T-cell (primary cell): ENCODE results near the gene CISTR. TPM values are rescaled to one million over a fixed set of nuclear protein-coding genes. Genes with fewer than 3 reads are reported as not detected.

ENCODE experiments used
- ATAC-seq, 4 experiments: fragments of 200-7000 bp in 3 of 4; fragments of 150-1000 bp in 1 of 4; cut with Tn5 transposase; replicated peaks in 1 of 4; 1 replicate in 3 of 4; 2 replicates in 1 of 4; pipeline ENCODE4 v1.10.0; 2021; ENCODE audit warnings: moderate library complexity in 3 of 4, mild to moderate bottlenecking in 2 of 4, moderate number of reproducible peaks in 1 of 4
- CTCF ChIA-PET, 2 donors: fragments of 300-600 bp; sonication (Branson Sonifier 250); formaldehyde crosslinking; loops; one replicate each; lab custom pipeline; 2022; ENCODE audit warnings: antibody characterized with exemption in 2 of 2; lab: Charles Lee
- POLR2A ChIA-PET, 2 donors: fragments of 300-600 bp; sonication (Branson Sonifier 250); formaldehyde crosslinking; loops; one replicate each; lab custom pipeline; 2022; ENCODE audit warnings: antibody characterized with exemption in 2 of 2; lab: Charles Lee
- DNase-seq, 35 experiments: peaks; one replicate each; pipeline versions ENCODE4 v3.0.0 to v3.0.0-alpha.2; 2013 to 2023
- H3K27ac ChIP-seq: one replicate; pipeline ENCODE4 v1.5.1; 2013; ENCODE audit warnings: low read length
- H3K27me3 ChIP-seq, 2 experiments: replicated peaks in 1 of 2; 1 replicate in 1 of 2; 2 replicates in 1 of 2; pipeline versions ENCODE4 v1.6.1 to v1.7.0; 2013; ENCODE audit warnings: low read length in 1 of 2, mixed read lengths in 1 of 2; ENCODE audit not compliant: control insufficient read depth in 2 of 2, insufficient read depth in 2 of 2; ENCODE audit errors: extremely low read depth in 1 of 2
- H3K36me3 ChIP-seq, 2 donors: 1 replicate in 1 of 2; 2 replicates in 1 of 2; pipeline versions ENCODE4 v1.6.1 to v1.7.0; 2013; ENCODE audit warnings: low read length in 1 of 2; ENCODE audit not compliant: control insufficient read depth in 2 of 2, insufficient read depth in 1 of 2; ENCODE audit errors: extremely low read depth in 1 of 2
- H3K4me1 ChIP-seq, 2 experiments: 1 replicate in 1 of 2; 2 replicates in 1 of 2; pipeline versions ENCODE4 v1.6.1 to v1.7.0; 2013; ENCODE audit warnings: low read length in 2 of 2, mixed read lengths in 1 of 2; ENCODE audit not compliant: insufficient read depth in 2 of 2, control insufficient read depth in 1 of 2; ENCODE audit errors: extremely low read depth in 1 of 2
- H3K4me3 ChIP-seq, 2 donors: 1 replicate in 1 of 2; 2 replicates in 1 of 2; pipeline versions ENCODE4 v1.5.1 to v1.7.0; 2013; ENCODE audit warnings: mild to moderate bottlenecking in 2 of 2, low read length in 1 of 2, moderate library complexity in 1 of 2; ENCODE audit not compliant: control insufficient read depth in 1 of 2; ENCODE audit errors: extremely low read depth in 1 of 2
- H3K9me3 ChIP-seq: 2 replicates; pipeline ENCODE4 v1.7.0; 2013
- H3K27ac Mint-ChIP-seq, 2 donors: one replicate each; pipeline ENCODE4 v1.8.0; 2020 to 2021; ENCODE audit warnings: mild to moderate bottlenecking in 2 of 2, mixed read lengths in 2 of 2
- H3K27me3 Mint-ChIP-seq, 2 donors: one replicate each; pipeline ENCODE4 v1.8.0; 2021 to 2022; ENCODE audit warnings: mixed read lengths in 2 of 2
- H3K36me3 Mint-ChIP-seq: one replicate; pipeline ENCODE4 v1.8.0; 2021; ENCODE audit warnings: mixed read lengths
- H3K4me1 Mint-ChIP-seq, 3 donors: one replicate each; pipeline ENCODE4 v1.8.0; 2020 to 2022; ENCODE audit warnings: mixed read lengths in 3 of 3, mild to moderate bottlenecking in 1 of 3
- H3K4me3 Mint-ChIP-seq, 3 donors: one replicate each; pipeline ENCODE4 v1.8.0; 2020 to 2022; ENCODE audit warnings: mild to moderate bottlenecking in 3 of 3, mixed read lengths in 3 of 3, moderate library complexity in 3 of 3
- H3K9me3 Mint-ChIP-seq, 3 donors: one replicate each; pipeline ENCODE4 v1.8.0; 2020 to 2022; ENCODE audit warnings: mixed read lengths in 3 of 3
- WGBS: methylation state at CpG from one replicate; pipeline ENCODE4 v1.1.5; 2013; ENCODE audit warnings: missing lambda C conversion rate; ENCODE audit not compliant: insufficient coverage; 5-methylcytosine and 5-hydroxymethylcytosine counted together
- total RNA-seq, 35 experiments: library from RNA in 6 of 35; stranded (reverse) in 6 of 35; fragments of 120-200 nt in 1 of 35; gene quantifications; one replicate each; pipeline versions ENCODE4 v1.2.1 to v1.2.4 and lab custom pipeline; 2013 to 2026

The CISTR gene
- total RNA-seq, 5 donors from 2014 or later (not counting 1 experiment from before 2014, with no cell fraction given) = not detected

DNA sequence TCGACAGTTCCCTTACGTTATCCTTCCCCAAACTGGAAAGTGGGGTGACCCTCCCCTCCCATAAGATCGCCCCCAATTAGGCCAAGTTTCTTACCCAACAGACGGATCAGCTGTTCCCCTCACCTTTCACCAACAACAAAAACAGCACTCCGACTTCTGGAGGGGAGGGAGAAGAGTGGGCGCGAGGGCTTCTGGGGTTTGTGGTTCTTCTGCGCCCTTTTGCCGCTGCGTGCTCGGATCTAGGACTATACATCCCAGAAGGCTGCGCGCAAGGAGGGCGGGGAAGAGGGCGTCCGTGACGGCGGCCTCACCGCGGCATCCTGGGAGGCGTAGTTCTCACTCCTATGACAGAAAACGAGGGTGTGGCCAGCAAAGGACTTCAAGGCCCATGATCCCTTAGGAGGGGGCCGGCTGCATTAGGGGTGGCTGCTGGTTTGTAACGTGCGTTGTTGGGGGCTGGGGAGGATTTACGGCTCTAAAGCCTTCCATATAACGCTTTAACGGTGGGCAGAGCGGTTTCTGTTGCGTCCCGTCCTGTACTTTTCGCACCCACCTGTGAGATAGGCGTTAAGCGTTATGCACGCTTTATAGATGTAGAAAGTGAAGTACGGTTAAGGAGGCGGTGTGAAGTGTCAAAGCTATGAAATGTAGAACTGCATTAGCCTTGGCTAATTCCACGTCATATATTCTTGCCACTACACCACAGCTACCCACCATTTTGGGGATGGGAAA, 24.3 kb downstream of the CISTR start, which contains the start of gene CALCOCO1:
Gene CALCOCO1 (minus strand): TSS at position 143 of the 732 bp plus-strand sequence. CDS start 2,210 bp downstream, outside the sequence.
- Mint-ChIP-seq H3K4me1 (peaks cover 31 to 32% (median 31%) of the 10 kb centered on the region in 3 donors), H3K4me3 (peak within 1 kb of the TSS; percentile 91 to 94 (median 92)), H3K36me3 (peaks cover 26% of the 10 kb centered on the region), H3K27me3 (no peaks in the 10 kb centered on the region), H3K9me3 (no peaks in the 10 kb centered on the region), H3K27ac (peak within 1 kb of the TSS; percentile 90 to 91)
- H3K36me3 ChIP-seq = peaks cover 2 to 26% of the 10 kb centered on the region in 2 donors
- peak; percentile 87 to 99 (median 98) for DNase-seq
- peak within 1 kb of the TSS; percentile 78 to 82 for H3K4me3 ChIP-seq
- CTCF ChIA-PET = interaction anchor here (0.6 to 4.7 kb wide), 10 partner anchors 8 to 149 kb away, joined by 3 to 24 read pairs (median 5); partner anchors contain the start of genes ATP5MC2 (in 1 of the 2) and CISTR (in 1 of the 2)
- H3K27me3 ChIP-seq = no peaks in the 10 kb centered on the region
- H3K4me1 ChIP-seq = peaks cover 2 to 29% of the 10 kb centered on the region in 2 experiments
- no peaks in the 10 kb centered on the region for H3K9me3 ChIP-seq
- ATAC-seq = peak; percentile 92 to 100 (median 98)
- WGBS = under 1% methylated on average over 25 of the region's 38 CpGs
- POLR2A ChIA-PET = interaction anchor here in 1 of 2 donors (0.6 kb wide), 1 partner anchor 17 kb away, joined by 3 read pairs; no protein-coding TSS in a partner anchor
- peak within 1 kb of the TSS; percentile 82 for H3K27ac ChIP-seq

DNA sequence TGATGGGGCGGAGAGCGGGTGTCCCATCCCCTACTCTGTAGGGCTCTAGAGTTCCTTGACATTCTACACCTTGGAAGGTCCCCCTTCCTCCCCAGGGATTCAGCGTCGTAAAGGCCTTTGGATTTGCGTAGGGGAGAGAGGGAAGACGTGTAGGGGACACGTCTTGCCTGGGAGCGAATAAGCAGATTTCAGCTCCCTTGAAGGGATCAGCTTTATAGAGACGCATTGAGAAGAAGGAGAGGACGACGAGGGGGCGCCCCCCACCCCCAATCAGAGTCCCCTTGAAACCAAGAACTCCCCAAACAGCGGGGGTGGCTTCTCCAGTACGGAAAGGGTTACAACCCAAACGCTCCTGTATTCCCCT, 24.9 kb downstream of the CISTR start:
- ATAC-seq = no peak
- Mint-ChIP-seq H3K27me3 (no peaks in the 10 kb centered on the region), H3K4me1 (peaks cover 31 to 32% (median 31%) of the 10 kb centered on the region in 3 donors), H3K9me3 (no peaks in the 10 kb centered on the region), H3K4me3 (peak overlapping the region; percentile 91 to 94 (median 92)), H3K36me3 (peaks cover 31% of the 10 kb centered on the region), H3K27ac (peak overlapping the region; percentile 90 to 91)
- H3K4me1 ChIP-seq = peaks cover 2 to 29% of the 10 kb centered on the region in 2 experiments
- H3K9me3 ChIP-seq = no peaks in the 10 kb centered on the region
- peak overlapping the region; percentile 78 to 82 for H3K4me3 ChIP-seq
- DNase-seq = peak in 1 of 35 experiments; percentile 21
- no peaks in the 10 kb centered on the region for H3K27me3 ChIP-seq
- H3K27ac ChIP-seq = peak overlapping the region; percentile 14
- ChIA-PET POLR2A (interaction anchor here in 1 of 2 donors (0.6 kb wide), 1 partner anchor 17 kb away, joined by 3 read pairs; no protein-coding TSS in a partner anchor), CTCF (interaction anchor here (0.7 to 4.7 kb wide), 7 partner anchors 8 to 19 kb away, joined by 3 to 24 read pairs (median 4); no protein-coding TSS in a partner anchor)
- peaks cover 2 to 32% of the 10 kb centered on the region in 2 donors for H3K36me3 ChIP-seq
- whole genome bisulfite sequencing = 0% methylated on average over 2 of the region's 15 CpGs

DNA sequence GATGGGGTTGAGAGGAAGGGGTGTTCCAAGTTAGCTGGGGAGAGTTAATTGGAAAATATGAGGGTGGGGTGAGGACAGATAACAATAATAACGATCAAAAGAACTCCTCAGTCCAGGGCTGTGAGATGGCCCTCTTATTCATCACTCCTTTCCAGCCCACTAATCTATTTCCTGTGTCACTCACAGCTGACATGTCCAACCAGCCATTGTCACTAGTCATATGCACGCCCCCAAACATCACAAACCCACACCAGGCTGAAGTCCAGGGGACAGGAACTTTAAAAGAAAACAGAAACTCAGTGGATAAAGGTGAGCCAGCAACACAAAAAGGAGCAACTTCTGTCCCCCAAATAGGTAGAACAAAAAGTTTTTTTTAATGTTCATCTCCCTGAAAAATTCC, 25.4 kb downstream of the CISTR start:
- no CpG with 5 or more reads among the region's 2 CpGs for whole genome bisulfite sequencing
- Histone ChIP-seq H3K27ac (no peak overlapping the region), H3K27me3 (no peaks in the 10 kb centered on the region), H3K9me3 (no peaks in the 10 kb centered on the region), H3K4me3 (peak overlapping the region; percentile 78 to 82), H3K36me3 (peaks cover 5 to 38% of the 10 kb centered on the region in 2 donors), H3K4me1 (peaks cover 2 to 29% of the 10 kb centered on the region in 2 experiments)
- DNase-seq = no peak
- Mint-ChIP-seq H3K27ac (peak overlapping the region; percentile 63 to 90), H3K9me3 (no peaks in the 10 kb centered on the region), H3K4me3 (peak overlapping the region; percentile 91 to 94 (median 92)), H3K36me3 (peaks cover 36% of the 10 kb centered on the region), H3K27me3 (no peaks in the 10 kb centered on the region), H3K4me1 (peaks cover 31 to 32% (median 31%) of the 10 kb centered on the region in 3 donors)
- POLR2A ChIA-PET = no interaction called here
- ATAC-seq = no peak
- CTCF ChIA-PET = interaction anchor here (0.6 to 4.7 kb wide), 8 partner anchors 9 to 87 kb away, joined by 3 to 24 read pairs (median 4); no protein-coding TSS in a partner anchor

DNA sequence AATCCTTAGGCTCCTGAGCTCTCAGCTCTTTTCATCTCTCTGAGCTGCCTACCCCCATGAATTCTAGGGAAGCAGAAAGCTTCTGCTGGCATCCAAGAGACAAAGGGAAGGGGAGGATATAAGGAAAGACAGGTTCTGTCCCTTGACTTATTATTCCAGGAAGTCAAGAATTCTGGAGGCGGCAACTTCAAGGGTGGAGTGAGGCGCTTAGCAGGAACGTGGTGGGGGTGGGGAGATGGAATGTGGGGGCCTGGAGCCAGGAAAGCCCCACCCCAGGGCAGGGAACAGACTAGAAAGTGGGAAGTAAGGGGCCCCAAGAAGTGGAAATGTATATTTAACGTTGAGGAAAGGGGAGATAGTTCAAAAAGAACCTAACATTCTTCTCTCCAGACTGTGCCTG, 26.0 kb downstream of the CISTR start:
- 74% methylated on average over 3 of the region's 4 CpGs for WGBS
- Histone ChIP-seq H3K4me1 (peaks cover 2 to 29% of the 10 kb centered on the region in 2 experiments), H3K27me3 (no peaks in the 10 kb centered on the region), H3K27ac (no peak overlapping the region), H3K9me3 (no peaks in the 10 kb centered on the region), H3K36me3 (peaks cover 8 to 43% of the 10 kb centered on the region in 2 donors), H3K4me3 (no peak overlapping the region)
- DNase-seq (no peak), ATAC-seq (no peak)
- Mint-ChIP-seq H3K4me1 (peaks cover 31 to 32% (median 31%) of the 10 kb centered on the region in 3 donors), H3K36me3 (peaks cover 41% of the 10 kb centered on the region), H3K27ac (no peak overlapping the region), H3K27me3 (no peaks in the 10 kb centered on the region), H3K4me3 (peak overlapping the region; percentile 91 to 94 (median 92)), H3K9me3 (no peaks in the 10 kb centered on the region)
- ChIA-PET POLR2A (no interaction called here), CTCF (interaction anchor here (0.6 to 4.7 kb wide), 5 partner anchors 19 to 88 kb away, joined by 3 to 24 read pairs (median 3); no protein-coding TSS in a partner anchor)

DNA sequence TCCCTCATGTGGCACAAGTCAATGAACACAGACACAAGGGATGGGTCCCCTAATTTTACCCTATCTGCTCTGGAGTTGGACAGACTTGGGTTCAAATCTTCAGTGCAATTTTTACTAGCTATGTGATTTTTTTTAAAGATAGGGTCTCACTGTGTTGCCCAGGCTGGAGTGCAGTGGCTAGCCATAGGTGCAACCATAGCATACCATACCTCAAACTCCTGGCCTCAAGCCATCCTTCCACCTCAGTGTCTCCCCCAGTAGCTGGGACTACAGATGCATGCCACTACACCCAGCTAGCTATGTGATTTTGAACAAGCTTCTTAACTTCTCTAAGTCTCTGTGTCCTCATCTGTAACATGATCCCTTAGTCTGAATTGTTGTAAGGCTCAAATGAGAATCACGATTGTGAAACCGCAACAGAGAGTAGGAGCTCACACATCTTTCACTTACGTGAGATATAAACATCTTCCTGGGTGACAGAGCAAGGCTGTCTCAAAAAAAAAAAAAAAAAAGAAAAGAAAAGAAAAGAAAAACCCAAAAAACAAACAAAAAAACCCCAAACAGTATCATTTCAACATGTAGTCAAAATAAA, 29.2 kb downstream of the CISTR start:
- no peaks in the 10 kb centered on the region for H3K27me3 Mint-ChIP-seq
- no CpG with 5 or more reads among the region's 3 CpGs for WGBS

DNA sequence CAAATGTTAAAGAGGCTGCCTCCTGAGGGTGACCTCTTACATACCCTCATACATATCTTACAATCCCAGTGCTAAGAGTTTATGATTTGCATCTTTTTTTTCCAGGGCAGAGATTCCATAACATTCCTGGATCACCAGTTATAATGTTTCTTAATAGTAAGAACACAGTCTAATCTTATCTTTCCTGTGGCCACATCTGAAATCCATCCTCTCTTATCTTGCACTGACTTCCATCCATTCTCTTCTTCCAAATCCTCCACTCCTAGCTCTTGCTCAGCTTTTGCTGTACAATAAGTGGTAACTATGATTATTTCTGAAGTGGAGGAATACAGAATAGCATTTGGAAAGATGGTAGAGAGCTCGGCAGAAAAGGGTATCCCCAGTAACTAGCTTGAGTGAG, 30.8 kb downstream of the CISTR start:
- Histone ChIP-seq H3K36me3 (peaks cover 11 to 75% of the 10 kb centered on the region in 2 donors), H3K4me1 (peaks cover 0 to 10% of the 10 kb centered on the region in 2 experiments), H3K9me3 (no peaks in the 10 kb centered on the region), H3K27me3 (no peaks in the 10 kb centered on the region), H3K27ac (no peak overlapping the region), H3K4me3 (no peak overlapping the region)
- ATAC-seq (no peak), DNase-seq (no peak)
- no peaks in the 10 kb centered on the region for H3K9me3 Mint-ChIP-seq
- peaks cover 7 to 11% (median 9%) of the 10 kb centered on the region in 3 donors for H3K4me1 Mint-ChIP-seq
- H3K27me3 Mint-ChIP-seq = no peaks in the 10 kb centered on the region
- H3K4me3 Mint-ChIP-seq = no peak overlapping the region
- ChIA-PET POLR2A (no interaction called here), CTCF (no interaction called here)
- 83% methylated on average over 1 of the region's 1 CpG for WGBS
- no peak overlapping the region for H3K27ac Mint-ChIP-seq
- H3K36me3 Mint-ChIP-seq = peaks cover 70% of the 10 kb centered on the region

More for the DNA sequence above, 29.2 kb downstream of the CISTR start:
- no peaks in the 10 kb centered on the region for H3K9me3 ChIP-seq
- no peak overlapping the region for H3K4me3 ChIP-seq
- H3K27ac Mint-ChIP-seq = no peak overlapping the region
- H3K4me3 Mint-ChIP-seq = no peak overlapping the region
- H3K27ac ChIP-seq = no peak overlapping the region
- no peaks in the 10 kb centered on the region for H3K9me3 Mint-ChIP-seq
- peaks cover 23 to 25% (median 23%) of the 10 kb centered on the region in 3 donors for H3K4me1 Mint-ChIP-seq
- no peak for ATAC-seq
- peaks cover 2 to 22% of the 10 kb centered on the region in 2 experiments for H3K4me1 ChIP-seq
- CTCF ChIA-PET = interaction anchor here (0.6 to 1.0 kb wide), 4 partner anchors 13 to 601 kb away, joined by 3 to 5 read pairs (median 4); no protein-coding TSS in a partner anchor
- no peaks in the 10 kb centered on the region for H3K27me3 ChIP-seq
- DNase-seq = no peak
- POLR2A ChIA-PET = interaction anchor here (0.6 to 0.9 kb wide), 3 partner anchors 17 to 180 kb away, joined by 3 to 6 read pairs (median 4); no protein-coding TSS in a partner anchor
- H3K36me3 Mint-ChIP-seq = peaks cover 57% of the 10 kb centered on the region
- H3K36me3 ChIP-seq = peaks cover 11 to 64% of the 10 kb centered on the region in 2 donors
